Measurements from ENCODE around the gene DESI1.
"Not testable (repeated sequence)": the region's sequence is repeated elsewhere in the genome, so short reads cannot be mapped to it uniquely, and the experiment has no call there.

DNA sequence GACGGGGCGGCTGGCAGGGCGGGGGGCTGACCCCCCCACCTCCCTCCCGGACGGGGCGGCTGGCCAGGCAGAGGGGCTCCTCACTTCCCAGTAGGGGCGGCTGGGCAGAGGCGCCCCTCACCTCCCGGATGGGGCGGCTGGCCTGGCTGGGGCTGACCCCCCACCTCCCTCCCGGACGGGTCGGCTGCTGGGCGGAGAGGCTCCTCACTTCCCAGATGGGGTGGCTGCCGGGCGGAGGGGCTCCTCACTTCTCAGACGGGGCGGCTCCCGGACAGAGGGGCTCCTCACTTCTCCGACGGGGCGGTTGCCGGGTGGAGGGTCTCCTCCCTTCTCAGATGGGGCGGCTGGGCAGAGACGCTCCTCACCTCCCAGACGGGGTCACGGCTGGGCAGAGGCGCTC is 10.3 kb upstream of the DESI1 start:
- not testable (repeated sequence) for TF ChIP-seq POLR2A, POLR2AphosphoS5 (IDR thresholded peaks at IDR 0.05)
- TF ChIP-seq, protein P1, sequence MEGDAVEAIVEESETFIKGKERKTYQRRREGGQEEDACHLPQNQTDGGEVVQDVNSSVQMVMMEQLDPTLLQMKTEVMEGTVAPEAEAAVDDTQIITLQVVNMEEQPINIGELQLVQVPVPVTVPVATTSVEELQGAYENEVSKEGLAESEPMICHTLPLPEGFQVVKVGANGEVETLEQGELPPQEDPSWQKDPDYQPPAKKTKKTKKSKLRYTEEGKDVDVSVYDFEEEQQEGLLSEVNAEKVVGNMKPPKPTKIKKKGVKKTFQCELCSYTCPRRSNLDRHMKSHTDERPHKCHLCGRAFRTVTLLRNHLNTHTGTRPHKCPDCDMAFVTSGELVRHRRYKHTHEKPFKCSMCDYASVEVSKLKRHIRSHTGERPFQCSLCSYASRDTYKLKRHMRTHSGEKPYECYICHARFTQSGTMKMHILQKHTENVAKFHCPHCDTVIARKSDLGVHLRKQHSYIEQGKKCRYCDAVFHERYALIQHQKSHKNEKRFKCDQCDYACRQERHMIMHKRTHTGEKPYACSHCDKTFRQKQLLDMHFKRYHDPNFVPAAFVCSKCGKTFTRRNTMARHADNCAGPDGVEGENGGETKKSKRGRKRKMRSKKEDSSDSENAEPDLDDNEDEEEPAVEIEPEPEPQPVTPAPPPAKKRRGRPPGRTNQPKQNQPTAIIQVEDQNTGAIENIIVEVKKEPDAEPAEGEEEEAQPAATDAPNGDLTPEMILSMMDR (IDR thresholded peaks at IDR 0.05): not testable (repeated sequence)
